Fibroblast of mammary gland (primary cell): ENCODE measurements around the gene HES4.
A peak's percentile ranks its signal among the peaks of the same experiment; 100 is the strongest.

Experiments used
- DNase-seq: peaks from one replicate; pipeline ENCODE4 v3.0.0-alpha.2; 2010; ENCODE audit warnings: low read depth
- H3K4me3 ChIP-seq: 2 replicates; pipeline ENCODE4 v1.5.1; 2011; ENCODE audit warnings: low read depth, mild to moderate bottlenecking, low read length, moderate library complexity; ENCODE audit not compliant: control insufficient read depth
- CTCF ChIP-seq: conservative IDR thresholded peaks from 2 replicates; pipeline ENCODE4 v1.5.1; 2011; ENCODE audit warnings: low read depth, low read length, inconsistent platforms; ENCODE audit not compliant: control insufficient read depth, insufficient read depth

HES4 gene

GRCh38 chr1:961132-961669, 38.7 kb downstream of the HES4 start:
- peak overlapping the region; percentile 38 for H3K4me3 ChIP-seq
- DNase-seq = no peak
- TF ChIP-seq CTCF = no peak

- DNase-seq = peak; percentile 52
- peak within 1 kb of the TSS; percentile 38 for H3K4me3 ChIP-seq
- TF ChIP-seq CTCF = no peak
Observed at GRCh38 chr1:960363-961131, 39.4 kb downstream of the HES4 start, which contains the start of gene KLHL17. KLHL17 (plus strand) TSS chr1:960584; CDS start chr1:960694, 110 bp downstream.

GRCh38 chr1:959731-960362, 40.0 kb downstream of the HES4 start:
- H3K4me3 ChIP-seq = peak overlapping the region; percentile 38

GRCh38 chr1:958823-959730, 40.8 kb downstream of the HES4 start, which contains the start of gene NOC2L:
NOC2L (minus strand) TSS chr1:959256; CDS start chr1:959240, 16 bp downstream.
- peak; percentile 78 for DNase-seq
- H3K4me3 ChIP-seq = peak within 1 kb of the TSS; percentile 98
- TF ChIP-seq CTCF = no peak

More at GRCh38 chr1:959731-960362, 40.0 kb downstream of the HES4 start:
- DNase-seq = no peak
- no peak for TF ChIP-seq CTCF

GRCh38 chr1:956636-957035, 43.3 kb downstream of the HES4 start:
- no peak overlapping the region for H3K4me3 ChIP-seq
- DNase-seq = no peak
- TF ChIP-seq CTCF = no peak

GRCh38 chr1:955474-955873, 44.4 kb downstream of the HES4 start:
- DNase-seq = no peak
- TF ChIP-seq CTCF = no peak
- H3K4me3 ChIP-seq = no peak overlapping the region
